ENCODE measurements around the gene RAD51B.

Gene RAD51B

DNA sequence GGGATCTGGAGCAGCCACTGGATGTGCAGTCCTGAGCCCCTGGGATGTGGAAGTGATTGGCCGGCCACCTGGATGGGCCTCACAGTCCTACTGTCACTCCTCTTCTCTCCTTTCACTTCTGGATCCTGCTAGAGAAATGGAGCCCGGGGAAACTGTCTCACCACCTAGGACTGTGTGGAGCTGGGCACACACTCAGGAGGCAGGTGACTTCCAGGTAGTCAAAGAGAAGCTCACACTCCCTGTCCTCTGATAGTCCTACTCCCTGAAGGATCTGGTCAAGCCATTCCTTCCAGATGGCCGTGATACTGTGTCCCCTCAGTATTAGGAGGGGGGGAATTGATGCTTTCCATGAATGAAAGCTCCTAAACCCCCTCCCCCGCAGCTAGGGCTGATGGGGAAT, 772.2 kb downstream of the RAD51B start:
- no peaks in the 10 kb centered on the region for H3K27me3 ChIP-seq (replicated peaks; ENCODE audit: control insufficient read depth, insufficient read depth, low read length)
- DNase-seq (ENCODE audit: extremely low read depth, insufficient read length): no peak
- H3K4me3 ChIP-seq (replicated peaks; ENCODE audit: low read depth, low read length): no peak overlapping the region
- TF ChIP-seq, protein P1, sequence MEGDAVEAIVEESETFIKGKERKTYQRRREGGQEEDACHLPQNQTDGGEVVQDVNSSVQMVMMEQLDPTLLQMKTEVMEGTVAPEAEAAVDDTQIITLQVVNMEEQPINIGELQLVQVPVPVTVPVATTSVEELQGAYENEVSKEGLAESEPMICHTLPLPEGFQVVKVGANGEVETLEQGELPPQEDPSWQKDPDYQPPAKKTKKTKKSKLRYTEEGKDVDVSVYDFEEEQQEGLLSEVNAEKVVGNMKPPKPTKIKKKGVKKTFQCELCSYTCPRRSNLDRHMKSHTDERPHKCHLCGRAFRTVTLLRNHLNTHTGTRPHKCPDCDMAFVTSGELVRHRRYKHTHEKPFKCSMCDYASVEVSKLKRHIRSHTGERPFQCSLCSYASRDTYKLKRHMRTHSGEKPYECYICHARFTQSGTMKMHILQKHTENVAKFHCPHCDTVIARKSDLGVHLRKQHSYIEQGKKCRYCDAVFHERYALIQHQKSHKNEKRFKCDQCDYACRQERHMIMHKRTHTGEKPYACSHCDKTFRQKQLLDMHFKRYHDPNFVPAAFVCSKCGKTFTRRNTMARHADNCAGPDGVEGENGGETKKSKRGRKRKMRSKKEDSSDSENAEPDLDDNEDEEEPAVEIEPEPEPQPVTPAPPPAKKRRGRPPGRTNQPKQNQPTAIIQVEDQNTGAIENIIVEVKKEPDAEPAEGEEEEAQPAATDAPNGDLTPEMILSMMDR (IDR thresholded peaks at IDR 0.05; ENCODE audit: insufficient read depth, low read length, poor library complexity, severe bottlenecking): no peak
- H3K36me3 ChIP-seq (ENCODE audit: control insufficient read depth, insufficient read depth, low read length): no peaks in the 10 kb centered on the region

DNA sequence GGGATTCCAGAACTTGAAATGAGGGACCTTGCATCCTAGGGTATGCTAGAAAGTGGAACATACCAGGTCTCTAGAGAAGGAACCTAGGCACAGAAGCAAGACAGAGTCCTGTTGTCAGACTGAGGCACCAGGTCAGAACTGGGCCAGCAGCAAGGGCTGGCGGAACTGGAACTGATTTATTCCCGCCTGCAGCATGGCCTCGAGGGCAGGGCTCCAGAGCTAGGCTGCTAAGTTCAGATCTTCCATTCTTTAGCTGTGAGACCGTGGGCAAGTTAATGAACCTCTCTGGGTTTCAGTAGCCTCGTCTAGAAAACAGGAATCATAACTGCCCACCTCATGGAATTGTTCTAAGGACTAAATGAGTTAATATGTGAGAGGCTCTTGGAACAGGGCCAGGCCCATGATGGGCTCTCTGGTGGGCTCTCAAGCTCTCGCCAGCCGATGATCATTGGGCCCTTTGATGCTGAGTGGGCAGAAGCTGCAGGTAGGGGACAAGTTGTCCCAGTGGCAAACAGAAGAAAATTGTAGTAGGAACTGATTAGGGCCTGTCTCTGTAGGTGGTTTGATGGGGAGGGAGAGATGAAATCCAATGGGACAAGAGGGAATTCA, 773.5 kb downstream of the RAD51B start:
- TF ChIP-seq, protein P1 (IDR thresholded peaks at IDR 0.05; ENCODE audit: insufficient read depth, low read length, poor library complexity, severe bottlenecking): no peak
- Histone ChIP-seq H3K4me3 (replicated peaks; ENCODE audit: low read depth, low read length) (no peak overlapping the region), H3K36me3 (ENCODE audit: control insufficient read depth, insufficient read depth, low read length) (no peaks in the 10 kb centered on the region), H3K27me3 (replicated peaks; ENCODE audit: control insufficient read depth, insufficient read depth, low read length) (no peaks in the 10 kb centered on the region)
- DNase-seq (ENCODE audit: extremely low read depth, insufficient read length): no peak

DNA sequence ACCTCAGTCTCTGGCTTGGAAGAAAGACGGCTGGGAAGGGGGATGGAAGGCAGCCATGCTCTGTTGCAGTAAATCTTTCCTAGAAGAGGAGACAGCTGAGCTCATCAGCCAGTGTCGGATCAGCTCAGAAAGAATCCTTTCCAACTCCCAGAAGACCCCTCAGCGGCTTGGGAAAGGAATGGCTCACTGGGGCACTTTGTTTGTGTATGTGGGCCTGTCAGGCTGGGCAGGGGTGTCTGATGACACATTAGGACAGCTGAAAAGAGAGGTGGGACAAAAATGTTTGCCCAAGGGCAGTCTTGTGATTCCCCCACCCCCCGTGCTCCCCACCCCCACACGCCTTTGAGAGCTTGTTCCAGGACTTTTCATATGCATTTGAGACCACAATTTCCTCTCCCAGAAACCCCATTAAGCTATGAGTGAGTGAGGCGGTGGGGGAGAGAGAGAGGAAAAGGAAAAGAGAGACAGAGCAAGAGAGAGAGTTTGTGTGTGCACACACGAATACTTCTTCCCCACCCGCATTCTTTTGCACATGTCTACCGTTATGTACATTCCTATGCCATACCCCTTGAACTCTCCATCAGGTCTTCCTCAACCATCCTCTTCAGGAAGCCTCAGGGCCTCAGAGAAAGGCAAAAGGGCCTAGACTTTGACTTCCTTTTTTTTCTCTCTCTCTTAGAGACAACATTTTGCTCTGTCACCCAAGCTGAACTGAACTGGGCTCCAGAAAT, 774.4 kb downstream of the RAD51B start:
- Histone ChIP-seq H3K36me3 (ENCODE audit: control insufficient read depth, insufficient read depth, low read length) (no peaks in the 10 kb centered on the region), H3K4me3 (replicated peaks; ENCODE audit: low read depth, low read length) (no peak overlapping the region), H3K27me3 (replicated peaks; ENCODE audit: control insufficient read depth, insufficient read depth, low read length) (no peaks in the 10 kb centered on the region)
- DNase-seq (ENCODE audit: extremely low read depth, insufficient read length): no peak
- TF ChIP-seq, protein P1 (IDR thresholded peaks at IDR 0.05; ENCODE audit: insufficient read depth, low read length, poor library complexity, severe bottlenecking): no peak

DNA sequence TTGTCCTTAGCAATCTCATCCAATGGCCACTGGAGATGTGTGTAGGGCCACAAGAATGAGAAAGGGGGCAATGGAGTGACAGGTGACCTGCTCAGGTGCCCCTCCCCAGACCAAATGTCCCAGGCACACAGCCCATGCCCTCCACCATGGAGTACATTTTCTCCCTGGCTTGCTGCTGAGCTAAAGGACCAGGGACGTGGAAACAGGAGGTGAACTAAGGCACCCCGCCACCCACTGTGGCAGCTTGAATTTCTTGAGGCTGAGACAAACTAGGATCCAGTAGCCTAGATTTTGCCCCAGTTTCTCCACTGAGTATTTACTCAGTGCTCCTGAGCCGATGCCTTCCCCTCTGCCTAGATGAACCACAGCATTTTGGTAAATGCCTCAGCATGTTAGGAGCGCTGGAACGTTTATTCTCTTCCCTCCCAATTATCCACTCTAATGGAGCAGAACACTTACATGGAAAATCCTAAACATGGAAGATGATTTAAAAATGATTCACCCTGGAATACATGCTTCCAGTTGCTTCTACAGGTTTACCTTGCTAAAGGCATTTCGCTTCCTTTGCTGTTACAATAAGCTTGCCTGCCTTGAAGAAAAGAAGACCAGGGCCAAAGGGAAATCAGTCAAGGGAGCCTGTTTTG, 775.3 kb downstream of the RAD51B start:
- TF ChIP-seq, protein P1 (IDR thresholded peaks at IDR 0.05; ENCODE audit: insufficient read depth, low read length, poor library complexity, severe bottlenecking): no peak
- DNase-seq (ENCODE audit: extremely low read depth, insufficient read length): no peak
- H3K4me3 ChIP-seq (replicated peaks; ENCODE audit: low read depth, low read length): no peak overlapping the region
- no peaks in the 10 kb centered on the region for H3K27me3 ChIP-seq (replicated peaks; ENCODE audit: control insufficient read depth, insufficient read depth, low read length)
- no peaks in the 10 kb centered on the region for H3K36me3 ChIP-seq (ENCODE audit: control insufficient read depth, insufficient read depth, low read length)

DNA sequence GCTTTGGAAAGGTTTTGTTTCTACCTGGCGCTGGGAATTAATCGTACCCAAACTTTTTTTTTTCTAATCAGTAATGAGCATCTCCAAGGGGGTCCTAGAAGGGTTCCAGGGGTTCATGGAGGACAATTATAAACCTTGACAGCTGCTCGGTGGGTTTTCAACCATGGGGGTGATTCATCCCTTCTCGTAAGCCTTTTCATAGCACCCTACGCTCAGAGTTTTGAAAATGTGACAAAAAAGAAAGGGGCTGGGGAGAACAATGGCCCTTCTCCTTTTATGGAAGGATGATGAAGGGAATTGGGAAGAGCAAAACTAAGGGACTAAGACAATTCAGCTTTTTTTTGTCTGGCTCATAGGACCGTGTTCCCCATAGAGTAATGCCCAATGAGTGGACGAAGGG, 776.6 kb downstream of the RAD51B start:
- Histone ChIP-seq H3K36me3 (ENCODE audit: control insufficient read depth, insufficient read depth, low read length) (no peaks in the 10 kb centered on the region), H3K4me3 (replicated peaks; ENCODE audit: low read depth, low read length) (no peak overlapping the region), H3K27me3 (replicated peaks; ENCODE audit: control insufficient read depth, insufficient read depth, low read length) (no peaks in the 10 kb centered on the region)
- TF ChIP-seq, protein P1 (IDR thresholded peaks at IDR 0.05; ENCODE audit: insufficient read depth, low read length, poor library complexity, severe bottlenecking): no peak
- DNase-seq (ENCODE audit: extremely low read depth, insufficient read length): no peak
